GM12865 (cell line): ENCODE results near the gene GPR31.
"Not testable (repeated sequence)": the region's sequence is repeated elsewhere in the genome, so short reads cannot be mapped to it uniquely, and the experiment has no call there.

Experiments
- DNase-seq: peaks from one replicate; pipeline ENCODE4 v3.0.0; 2010; ENCODE audit warnings: low read depth
- H3K4me3 ChIP-seq: 2 replicates; pipeline ENCODE4 v1.5.1; 2011; ENCODE audit warnings: mild to moderate bottlenecking, low read depth, low read length, control low read depth
- TF ChIP-seq, protein P1 (sequence below): IDR thresholded peaks from 2 replicates; pipeline ENCODE4 v1.5.1; 2011; ENCODE audit warnings: low read length, control low read depth, low read depth, inconsistent platforms; ENCODE audit not compliant: insufficient read depth; ENCODE audit errors: missing control alignments

The GPR31 gene

DNA sequence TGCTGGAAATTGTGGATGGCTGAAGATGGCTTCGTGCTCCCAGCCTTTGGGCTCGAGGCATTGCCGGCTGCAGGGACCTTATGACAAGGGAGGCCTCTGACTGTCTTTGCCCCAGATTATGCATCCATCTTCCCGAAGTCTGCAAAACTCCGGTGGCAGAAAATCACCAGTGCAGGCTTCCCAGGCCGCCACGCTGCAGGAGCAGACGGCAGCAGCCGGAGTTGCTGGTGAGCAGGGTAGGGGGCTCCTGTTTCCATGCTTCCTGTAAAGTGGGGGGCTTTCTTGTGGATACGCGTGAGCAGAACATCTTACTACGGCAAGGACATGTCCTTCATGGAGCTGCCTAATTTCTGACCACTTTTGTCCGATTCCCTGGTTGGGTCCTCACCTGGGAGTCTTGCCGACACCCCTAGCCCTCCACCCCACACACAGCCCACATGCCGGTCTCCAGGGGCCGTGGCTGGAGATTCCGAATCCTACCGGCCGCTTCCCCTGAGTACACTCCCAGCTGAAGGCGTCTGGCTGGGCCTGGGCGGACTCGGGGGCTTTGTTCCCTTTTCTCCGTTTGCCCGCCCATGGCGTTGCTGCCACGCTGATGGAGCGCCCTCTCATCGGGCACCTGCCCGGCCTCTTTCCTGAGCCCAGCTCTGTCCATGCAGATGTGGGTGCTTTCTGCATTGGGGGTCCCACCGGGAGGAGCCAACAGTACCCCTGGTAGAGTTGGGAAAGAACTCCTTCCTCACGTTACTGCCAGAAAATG lies 21.3 kb upstream of the GPR31 start:
- not testable (repeated sequence) for DNase-seq, H3K4me3 ChIP-seq

GRCh38 chr6:167177271-167177670 lies 19.5 kb upstream of the GPR31 start:
- H3K4me3 ChIP-seq, DNase-seq: not testable (repeated sequence)

DNA sequence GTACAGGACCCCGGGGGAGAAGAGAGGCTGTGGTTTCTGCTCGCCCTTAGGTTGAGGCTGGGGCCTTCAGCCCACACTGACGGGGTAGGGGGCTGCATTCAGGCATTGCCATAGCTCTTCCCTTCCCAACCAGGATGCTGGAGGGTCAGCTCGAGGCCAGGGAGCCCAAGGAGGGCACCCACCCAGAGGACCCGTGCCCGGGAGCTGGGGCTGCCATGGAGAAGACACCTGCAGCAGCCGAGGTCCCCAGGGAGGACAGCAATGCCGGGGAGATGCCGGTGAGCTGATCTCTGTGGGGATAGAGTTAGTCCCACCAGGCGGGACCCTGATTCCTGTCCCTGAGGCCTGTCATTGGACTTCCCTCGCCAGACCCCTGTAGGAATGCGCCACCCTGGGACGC lies 14.2 kb upstream of the GPR31 start:
- not testable (repeated sequence) for H3K4me3 ChIP-seq, DNase-seq

DNA sequence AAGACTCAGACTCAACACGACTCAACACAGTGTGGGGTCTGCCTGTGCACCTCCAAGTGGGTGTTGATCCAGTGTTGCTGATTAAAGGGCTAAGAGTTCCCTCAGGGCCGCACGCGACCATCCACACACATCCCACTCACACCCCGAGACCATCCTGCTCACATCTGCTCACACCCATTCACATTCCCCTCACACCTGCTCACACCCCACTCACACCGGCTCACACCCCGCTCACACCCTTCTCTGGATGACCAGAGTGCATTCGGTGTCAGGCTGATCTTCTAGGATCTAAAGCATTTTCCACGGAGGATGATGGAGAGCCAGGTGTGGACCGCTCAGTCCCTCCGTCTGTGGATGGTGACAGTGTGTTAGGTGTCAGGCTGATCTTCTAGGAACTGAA lies 13.5 kb upstream of the GPR31 start:
- not testable (repeated sequence) for H3K4me3 ChIP-seq, DNase-seq

GRCh38 chr6:167169867-167170266 lies 12.1 kb upstream of the GPR31 start:
- H3K4me3 ChIP-seq, DNase-seq: not testable (repeated sequence)

GRCh38 chr6:167168296-167168695 lies 10.5 kb upstream of the GPR31 start:
- not testable (repeated sequence) for DNase-seq

DNA sequence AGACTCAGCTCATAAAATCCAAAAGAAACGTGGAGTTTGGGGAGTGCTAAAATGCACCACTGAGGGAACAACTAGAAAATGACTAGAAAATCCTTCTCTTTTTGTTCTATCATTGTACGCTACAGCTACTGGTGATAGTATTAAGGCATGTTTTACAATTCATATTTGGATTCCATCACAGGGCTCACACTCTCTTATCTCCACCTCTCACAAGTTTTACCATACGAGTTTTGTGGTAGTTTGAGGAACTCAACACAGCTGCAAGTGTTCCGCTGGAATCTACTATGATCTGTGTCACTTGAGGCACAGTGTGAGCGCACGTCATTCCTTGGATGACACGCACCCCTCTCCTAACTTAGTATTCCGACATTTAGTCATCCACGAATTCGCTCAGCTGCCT lies 9.9 kb upstream of the GPR31 start:
- DNase-seq, H3K4me3 ChIP-seq: not testable (repeated sequence)

More at GRCh38 chr6:167168296-167168695, 10.5 kb upstream of the GPR31 start:
- H3K4me3 ChIP-seq = not testable (repeated sequence)

- TF ChIP-seq, protein P1, sequence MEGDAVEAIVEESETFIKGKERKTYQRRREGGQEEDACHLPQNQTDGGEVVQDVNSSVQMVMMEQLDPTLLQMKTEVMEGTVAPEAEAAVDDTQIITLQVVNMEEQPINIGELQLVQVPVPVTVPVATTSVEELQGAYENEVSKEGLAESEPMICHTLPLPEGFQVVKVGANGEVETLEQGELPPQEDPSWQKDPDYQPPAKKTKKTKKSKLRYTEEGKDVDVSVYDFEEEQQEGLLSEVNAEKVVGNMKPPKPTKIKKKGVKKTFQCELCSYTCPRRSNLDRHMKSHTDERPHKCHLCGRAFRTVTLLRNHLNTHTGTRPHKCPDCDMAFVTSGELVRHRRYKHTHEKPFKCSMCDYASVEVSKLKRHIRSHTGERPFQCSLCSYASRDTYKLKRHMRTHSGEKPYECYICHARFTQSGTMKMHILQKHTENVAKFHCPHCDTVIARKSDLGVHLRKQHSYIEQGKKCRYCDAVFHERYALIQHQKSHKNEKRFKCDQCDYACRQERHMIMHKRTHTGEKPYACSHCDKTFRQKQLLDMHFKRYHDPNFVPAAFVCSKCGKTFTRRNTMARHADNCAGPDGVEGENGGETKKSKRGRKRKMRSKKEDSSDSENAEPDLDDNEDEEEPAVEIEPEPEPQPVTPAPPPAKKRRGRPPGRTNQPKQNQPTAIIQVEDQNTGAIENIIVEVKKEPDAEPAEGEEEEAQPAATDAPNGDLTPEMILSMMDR = no peak
- no peak overlapping the region for H3K4me3 ChIP-seq
- DNase-seq = no peak
These were observed 8.2 kb upstream of the GPR31 start for GRCh38 chr6:167165858-167166471.

GRCh38 chr6:167164261-167164660 lies 6.5 kb upstream of the GPR31 start:
- H3K4me3 ChIP-seq = no peak overlapping the region
- TF ChIP-seq, protein P1 = no peak
- no peak for DNase-seq

- TF ChIP-seq, protein P1 = no peak
- no peak for DNase-seq
- no peak overlapping the region for H3K4me3 ChIP-seq
These were observed 5.8 kb upstream of the GPR31 start for GRCh38 chr6:167163476-167164011.

- H3K4me3 ChIP-seq = no peak overlapping the region
- TF ChIP-seq, protein P1 = no peak
- DNase-seq = no peak
These were observed 4.8 kb upstream of the GPR31 start for GRCh38 chr6:167162591-167162990.
